Liver (tissue), 3 donors: Measurements from ENCODE around the gene PRR20G.

ENCODE experiments used
- CTCF ChIP-seq: fragments of 150-350 bp; IDR thresholded peaks from 2 replicates; pipeline ENCODE4 v1.5.1; 2017; ENCODE audit warnings: improper control_type of control experiment, low read depth, low read length; ENCODE audit not compliant: missing input control
- JUND ChIP-seq, 2 donors: IDR thresholded peaks; 2 replicates each; pipeline ENCODE4 v1.6.1; 2016; ENCODE audit warnings: antibody characterized with exemption in 2 of 2
- TAF1 ChIP-seq: conservative IDR thresholded peaks from 2 replicates; pipeline ENCODE4 v1.6.1; 2016; ENCODE audit warnings: antibody characterized with exemption, mild to moderate bottlenecking
- donor health status: healthy.
- donor health status: healthy.

- TF ChIP-seq JUND (IDR thresholded peaks at IDR 0.05) (no peak), CTCF (no peak), TAF1 (no peak)
These were observed 1.3 kb upstream of the PRR20G start for GRCh38 chr3:127288921-127289705.
